K562 (cell line): ENCODE data around the gene ERVH48-1. TPM values are rescaled to one million over a fixed set of nuclear protein-coding genes. Genes with fewer than 3 reads are reported as not detected.

Source experiments
- ATAC-seq: fragments of 200-7000 bp; cut with Tn5 transposase; 3 replicates; pipeline ENCODE4 v1.9.1; 2020; ENCODE audit warnings: moderate library complexity
- BruUV-seq: library from RNA; stranded (reverse); fragments of 400-500 nt; replicated peaks from 2 replicates; lab custom pipeline; 2021; lab: Mats Ljungman, UMichigan
- CTCF ChIA-PET: fragments of 300-600 bp; formaldehyde crosslinking; extraction: SDS; loops from one replicate; lab custom pipeline; 2021; ENCODE audit warnings: low intra/inter-chr PET ratio; lab: Yijun Ruan, JAX
- POLR2A ChIA-PET: fragments of 300-600, 350-650 bp; sonication (Branson Sonifier 250); formaldehyde crosslinking; extraction: SDS; loops from one replicate; lab custom pipeline; 2021; ENCODE audit warnings: antibody characterized with exemption, inconsistent platforms; lab: Yijun Ruan, JAX
- DNase-seq, 4 experiments: peaks; one replicate each; pipeline versions ENCODE4 v3.0.0 to v3.0.0-alpha.2; 2011 to 2018; ENCODE audit warnings: low spot score in 3 of 4, mixed read lengths in 3 of 4; ENCODE audit errors: extremely low read depth in 1 of 4
- FAIRE-seq: peaks from 2 replicates; lab custom pipeline; 2011; peaks lifted over from hg19 to GRCh38; lab: Jason Lieb, UNC
- H2AFZ ChIP-seq: 2 replicates; pipeline ENCODE4 v1.6.0; 2011; ENCODE audit warnings: low read depth, low read length, control low read depth, inconsistent platforms
- H3K27ac ChIP-seq: fragments of 200-600 bp; 3 replicates; pipeline ENCODE4 v1.8.0; 2011; ENCODE audit warnings: low read depth, mild to moderate bottlenecking, control low read depth, inconsistent platforms, low read length, moderate library complexity, mixed read lengths; ENCODE audit errors: extremely low read depth
- H3K27me3 ChIP-seq, 2 experiments: fragments of 300-600 bp in 1 of 2; 2 replicates in 1 of 2; 3 replicates in 1 of 2; pipeline versions ENCODE4 v1.6.0 to v1.8.0; 2011; ENCODE audit warnings: inconsistent platforms in 2 of 2, low read length in 2 of 2, mild to moderate bottlenecking in 1 of 2, mixed read lengths in 1 of 2, moderate library complexity in 1 of 2; ENCODE audit not compliant: control insufficient read depth in 2 of 2, insufficient read depth in 2 of 2
- H3K36me3 ChIP-seq: fragments of 300-600 bp; 3 replicates; pipeline ENCODE4 v1.8.0; 2011; ENCODE audit warnings: mild to moderate bottlenecking, low read length, inconsistent platforms; ENCODE audit not compliant: control insufficient read depth, insufficient read depth
- H3K4me1 ChIP-seq, 2 experiments: fragments of 200-600 bp in 1 of 2; replicated peaks in 1 of 2; 2 replicates in 1 of 2; 3 replicates in 1 of 2; pipeline versions ENCODE4 v1.5.1 to v1.8.0; 2011; ENCODE audit warnings: inconsistent platforms in 2 of 2, low read length in 2 of 2, mild to moderate bottlenecking in 1 of 2, mixed read lengths in 1 of 2, moderate library complexity in 1 of 2; ENCODE audit not compliant: control insufficient read depth in 2 of 2, insufficient read depth in 2 of 2
- H3K4me2 ChIP-seq: 2 replicates; pipeline ENCODE4 v1.6.1; 2011; ENCODE audit warnings: low read length, control low read depth, inconsistent platforms, mixed read lengths; ENCODE audit not compliant: insufficient read depth
- H3K4me3 ChIP-seq: fragments of 200-600 bp; sonication (generic), shearing (Covaris generic); 2 replicates; pipeline ENCODE4 v1.5.1; 2016; ENCODE audit warnings: control low read depth, inconsistent platforms
- H3K79me2 ChIP-seq: fragments of 200-600 bp; 3 replicates; pipeline ENCODE4 v1.8.0; 2011; ENCODE audit warnings: low read length, inconsistent platforms; ENCODE audit not compliant: control insufficient read depth, insufficient read depth
- H3K9ac ChIP-seq, 2 experiments: 2 replicates each; pipeline versions ENCODE4 v1.6.0 to v1.6.1; 2011; ENCODE audit warnings: low read depth in 2 of 2, low read length in 2 of 2, control low read depth in 1 of 2, inconsistent platforms in 1 of 2, mild to moderate bottlenecking in 1 of 2, mixed read lengths in 1 of 2; ENCODE audit not compliant: insufficient read depth in 1 of 2
- H3K9me1 ChIP-seq: one replicate; pipeline ENCODE4 v1.6.0; 2011; ENCODE audit warnings: inconsistent platforms, mild to moderate bottlenecking, low read length, moderate library complexity; ENCODE audit not compliant: control insufficient read depth, insufficient read depth
- H3K9me3 ChIP-seq: replicated peaks from 2 replicates; pipeline ENCODE4 v1.5.1; 2011; ENCODE audit warnings: low read depth, low read length, inconsistent platforms; ENCODE audit not compliant: control insufficient read depth, insufficient read depth
- H4K20me1 ChIP-seq: replicated peaks from 2 replicates; pipeline ENCODE4 v1.6.1; 2011; ENCODE audit warnings: low read length, inconsistent platforms, mixed read lengths; ENCODE audit not compliant: control insufficient read depth, insufficient read depth
- CBFA2T2 ChIP-seq: fragments of 450-650 bp; conservative IDR thresholded peaks from 2 replicates; pipeline ENCODE4 v1.6.1; 2017; ENCODE audit warnings: mild to moderate bottlenecking
- CBFB ChIP-seq: sonication (generic); formaldehyde crosslinking; IDR thresholded peaks from 2 replicates; pipeline ENCODE4 v1.4.0; 2020; ENCODE audit warnings: mild to moderate bottlenecking, missing genetic modification reagents
- CBX1 ChIP-seq: sonication (generic); IDR thresholded peaks from 2 replicates; pipeline ENCODE4 v1.6.1; 2016; ENCODE audit warnings: antibody characterized with exemption, low read depth, mild to moderate bottlenecking
- CBX8 ChIP-seq: fragments of 200-600 bp; sonication (generic); IDR thresholded peaks from 2 replicates; pipeline ENCODE4 v1.6.1; 2012; ENCODE audit warnings: borderline replicate concordance, mixed run types, low read depth, mild to moderate bottlenecking, moderate library complexity, mixed read lengths, low read length, control low read depth, inconsistent platforms; ENCODE audit not compliant: poor library complexity, severe bottlenecking; ENCODE audit errors: extremely low read depth
- KDM1A ChIP-seq, 2 experiments: fragments of 450-650 bp; IDR thresholded peaks; 2 replicates each; pipeline ENCODE4 v1.6.1; 2016; ENCODE audit warnings: mild to moderate bottlenecking in 2 of 2
- MEIS2 ChIP-seq: fragments of 450-650 bp; IDR thresholded peaks from 2 replicates; pipeline ENCODE4 v1.6.1; 2014; ENCODE audit warnings: mild to moderate bottlenecking; ENCODE audit not compliant: partially characterized antibody
- NELFE ChIP-seq: IDR thresholded peaks from 2 replicates; pipeline ENCODE4 v1.6.1; 2011; ENCODE audit warnings: mild to moderate bottlenecking; ENCODE audit not compliant: insufficient read depth, insufficient read length
- POLR2G ChIP-seq: fragments of 200-400 bp; formaldehyde crosslinking; IDR thresholded peaks from 2 replicates; pipeline ENCODE4 v1.6.1; 2017; ENCODE audit warnings: low read depth, mild to moderate bottlenecking, antibody characterized with exemption, low read length, moderate library complexity
- RBFOX2 ChIP-seq: fragments of 200-400 bp; formaldehyde crosslinking; IDR thresholded peaks from 2 replicates; pipeline ENCODE4 v1.6.1; 2017; ENCODE audit warnings: low read depth, mild to moderate bottlenecking, low read length, moderate library complexity
- RBM39 ChIP-seq: fragments of 200-400 bp; formaldehyde crosslinking; optimal IDR thresholded peaks from 2 replicates; pipeline ENCODE3; 2018; ENCODE audit warnings: low read depth, low read length
- SMARCB1 ChIP-seq: IDR thresholded peaks from 2 replicates; pipeline ENCODE4 v1.6.1; 2011; ENCODE audit warnings: improper control_type of control experiment, low read depth; ENCODE audit not compliant: insufficient read length
- ZBTB7A ChIP-seq: IDR thresholded peaks from 2 replicates; pipeline ENCODE4 v1.6.1; 2011; ENCODE audit warnings: low read depth, mild to moderate bottlenecking, low read length, moderate library complexity, borderline replicate concordance; ENCODE audit not compliant: control insufficient read depth
- ZNF551 ChIP-seq: fragments of 250-450 bp; sonication (Bioruptor Pico); IDR thresholded peaks from 2 replicates; pipeline ENCODE4 v1.5.0; 2021; ENCODE audit warnings: mild to moderate bottlenecking, moderate library complexity
- ZNF707 ChIP-seq: fragments of 250-450 bp; sonication (Bioruptor Pico); conservative IDR thresholded peaks from 2 replicates; pipeline ENCODE4 v1.8.0; 2022; ENCODE audit warnings: inconsistent platforms, mild to moderate bottlenecking, moderate library complexity
- WGBS: fragments of 100-300 bp; shearing (Covaris generic); methylation state at CpG from one replicate; pipeline ENCODE4 v1.1.6; 2016; ENCODE audit warnings: low coverage, mixed read lengths; ENCODE audit not compliant: insufficient coverage; ENCODE audit errors: missing lambda C conversion rate; 5-methylcytosine and 5-hydroxymethylcytosine counted together
- in situ Hi-C: fragments of 300-500 bp; cut with MboI; formaldehyde crosslinking; loops from 4 replicates; pipeline ENCODE4 v1.15.0; 2018; ENCODE audit warnings: inconsistent platforms, mixed read lengths
- intact Hi-C: fragments of 100-400 bp; cut with micrococcal nuclease; formaldehyde crosslinking; loops from 2 replicates; pipeline ENCODE4 v1.14.2; 2022
- polyA plus RNA-seq, 8 experiments: library from polyadenylated mRNA; depleted of rRNA in 4 of 8; stranded (reverse) in 5 of 8; unstranded in 3 of 8; fragments of >200 nt; fragmentation: Nextera tagmentation in 2 of 8; fragmentation: Illumina TruSeq in 1 of 8; extraction: Ambion mirVana in 2 of 8; extraction: Trizol in 1 of 8; gene quantifications; 2 replicates each; pipeline versions ENCODE4 v1.2.1 to v1.2.3, GENCODE V29; 2011 to 2014; ENCODE audit warnings: inconsistent platforms in 1 of 8, missing spikeins in 1 of 8
- total RNA-seq, 7 experiments: library from RNA; depleted of rRNA in 6 of 7; stranded (reverse); fragments of >200 nt in 6 of 7; fragmentation: Illumina TruSeq in 2 of 7; extraction: Trizol in 2 of 7; gene quantifications; 2 replicates each; pipeline versions ENCODE4 v1.2.1 to v1.2.3, GENCODE V29; 2011 to 2021; ENCODE audit warnings: low replicate concordance in 1 of 7
- TF ChIP-seq, protein P1 (sequence below), 2 experiments: IDR thresholded peaks in 1 of 2; conservative IDR thresholded peaks in 1 of 2; 2 replicates each; pipeline ENCODE4 v1.6.1; 2016; ENCODE audit warnings: low read depth in 2 of 2, mild to moderate bottlenecking in 1 of 2, missing compliant biosample characterization in 1 of 2, missing genetic modification characterization in 1 of 2, moderate library complexity in 1 of 2
- TF ChIP-seq, protein P2 (sequence below): fragments of 250-450 bp; sonication (Bioruptor Pico); IDR thresholded peaks from 2 replicates; pipeline ENCODE4 v1.8.0; 2022; ENCODE audit warnings: moderate library complexity, mild to moderate bottlenecking, inconsistent platforms
- TF ChIP-seq, protein P3 (sequence below): fragments of 450-650 bp; conservative IDR thresholded peaks from 2 replicates; pipeline ENCODE4 v1.6.1; 2016; ENCODE audit warnings: missing genetic modification characterization, low read depth, mild to moderate bottlenecking, missing compliant biosample characterization, moderate library complexity

Gene ERVH48-1
- total and polyA plus RNA-seq, 9 of the 15 experiments (the other 6 are each of a cell fraction or from before 2014, with no cell fraction given), result 0.08 to 0.49 (median 0.16) TPM; not detected in 3

DNA sequence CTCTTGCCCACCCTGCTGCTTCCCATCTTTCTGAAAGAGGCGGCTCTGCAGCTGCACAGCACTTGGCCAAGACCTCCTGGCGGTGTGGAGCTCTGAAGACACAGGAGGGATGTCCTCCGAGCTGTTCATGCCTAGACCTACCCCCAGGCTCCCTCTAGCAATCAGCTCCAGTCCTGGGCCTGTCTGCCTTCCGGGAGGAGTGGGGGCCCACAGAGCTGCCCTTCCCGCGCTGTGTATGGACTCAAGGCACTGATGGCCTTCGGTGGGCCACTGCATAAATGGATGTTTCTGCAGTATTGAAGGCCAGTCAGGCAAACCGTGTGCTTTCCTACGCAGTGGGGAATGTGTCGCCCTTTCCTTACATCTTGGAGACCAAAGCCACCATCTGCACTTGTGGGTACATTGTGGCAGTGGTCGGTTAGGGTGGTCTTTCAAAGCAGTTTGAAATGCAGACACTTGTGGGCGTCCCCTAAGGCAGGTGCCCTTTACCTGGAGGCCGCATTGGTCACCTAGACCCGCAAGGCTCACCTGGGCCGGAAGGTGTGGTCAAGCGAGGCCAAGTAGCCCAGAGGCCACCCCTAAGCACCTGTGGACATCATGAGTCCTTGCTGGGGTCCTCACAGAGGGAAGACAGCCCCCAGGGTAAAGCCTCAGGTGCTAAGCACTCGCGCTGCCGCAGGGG, 48.0 kb upstream of the ERVH48-1 start:
- CTCF ChIA-PET, result no interaction called here
- Histone ChIP-seq H4K20me1 (no peaks in the 10 kb centered on the region), H3K27me3 (no peaks in the 10 kb centered on the region), H3K4me2 (peak overlapping the region; percentile 83), H3K9me1 (no peaks in the 10 kb centered on the region), H3K36me3 (peaks cover 15% of the 10 kb centered on the region; the same call in 2 of the 3 replicates), H3K9ac (peak overlapping the region; percentile 71 to 92), H3K79me2 (peaks cover 37% of the 10 kb centered on the region), H3K4me1 (peaks cover 54 to 56% of the 10 kb centered on the region in 2 experiments), H2AFZ (peak overlapping the region; percentile 98), H3K27ac (peak overlapping the region; percentile 88), H3K9me3 (peaks cover 6% of the 10 kb centered on the region; the same call in 1 of the 2 replicates), H3K4me3 (peak overlapping the region; percentile 38)
- peak; percentile 53 for ATAC-seq
- POLR2A ChIA-PET, result interaction anchor here (0.5 to 1.7 kb wide), 12 partner anchors 10 to 1019 kb away, joined by 3 to 6 read pairs (median 4); partner anchors contain the start of gene NDUFV3
- in situ Hi-C loops (no loop called here), intact Hi-C loops (loop anchor here (5.0 kb wide), 1 partner anchor 96 kb away; the partner anchor contains the start of gene WDR4)
- BruUV-seq, result TSS peak; percentile 91
- FAIRE-seq, result no peak
- WGBS, result 29% methylated on average over 19 of the region's 19 CpGs
- DNase-seq, result peak in 3 of 4 experiments; percentile 48 to 67 (median 51)
- TF ChIP-seq CBFB (CRISPR knock-in tag) (peak; percentile 78; the same call in 1 of the 2 replicates), POLR2G (no peak), ZNF551 (CRISPR knock-in tag) (no peak), SMARCB1 (no peak), RBM39 (peak; percentile 45), CBX8 (no peak), RBFOX2 (no peak), ZNF707 (CRISPR knock-in tag) (no peak), CBX1 (no peak), CBFA2T2 (no peak), NELFE (no peak), KDM1A (IDR thresholded peaks at IDR 0.05) (no peak), ZBTB7A (no peak), MEIS2 (no peak)
- TF ChIP-seq, protein P1, sequence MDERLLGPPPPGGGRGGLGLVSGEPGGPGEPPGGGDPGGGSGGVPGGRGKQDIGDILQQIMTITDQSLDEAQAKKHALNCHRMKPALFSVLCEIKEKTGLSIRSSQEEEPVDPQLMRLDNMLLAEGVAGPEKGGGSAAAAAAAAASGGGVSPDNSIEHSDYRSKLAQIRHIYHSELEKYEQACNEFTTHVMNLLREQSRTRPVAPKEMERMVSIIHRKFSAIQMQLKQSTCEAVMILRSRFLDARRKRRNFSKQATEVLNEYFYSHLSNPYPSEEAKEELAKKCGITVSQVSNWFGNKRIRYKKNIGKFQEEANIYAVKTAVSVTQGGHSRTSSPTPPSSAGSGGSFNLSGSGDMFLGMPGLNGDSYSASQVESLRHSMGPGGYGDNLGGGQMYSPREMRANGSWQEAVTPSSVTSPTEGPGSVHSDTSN (CRISPR knock-in tag; IDR thresholded peaks at IDR 0.05; ENCODE audit: low read depth), result no peak
- TF ChIP-seq, protein P1 (tag; conservative IDR thresholded peaks at IDR 0.05; ENCODE audit: low read depth), result no peak
- TF ChIP-seq, protein P2, sequence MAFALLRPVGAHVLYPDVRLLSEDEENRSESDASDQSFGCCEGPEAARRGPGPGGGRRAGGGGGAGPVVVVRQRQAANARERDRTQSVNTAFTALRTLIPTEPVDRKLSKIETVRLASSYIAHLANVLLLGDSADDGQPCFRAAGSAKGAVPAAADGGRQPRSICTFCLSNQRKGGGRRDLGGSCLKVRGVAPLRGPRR (CRISPR knock-in tag), result 0 out of 2 replicates have a peak, but pooled peaks have one; percentile 69
- TF ChIP-seq, protein P3, sequence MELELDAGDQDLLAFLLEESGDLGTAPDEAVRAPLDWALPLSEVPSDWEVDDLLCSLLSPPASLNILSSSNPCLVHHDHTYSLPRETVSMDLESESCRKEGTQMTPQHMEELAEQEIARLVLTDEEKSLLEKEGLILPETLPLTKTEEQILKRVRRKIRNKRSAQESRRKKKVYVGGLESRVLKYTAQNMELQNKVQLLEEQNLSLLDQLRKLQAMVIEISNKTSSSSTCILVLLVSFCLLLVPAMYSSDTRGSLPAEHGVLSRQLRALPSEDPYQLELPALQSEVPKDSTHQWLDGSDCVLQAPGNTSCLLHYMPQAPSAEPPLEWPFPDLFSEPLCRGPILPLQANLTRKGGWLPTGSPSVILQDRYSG (tag), result no peak
